ENCODE results near the gene PISD. TPM values are rescaled to one million over a fixed set of nuclear protein-coding genes. Genes with fewer than 3 reads are reported as not detected.

Gene PISD
- total and polyA plus RNA-seq, 9 of the 15 experiments (the other 6 are each of a cell fraction or from before 2014, with no cell fraction given) = 24.5 to 65.9 (median 36.6) TPM

- TF ChIP-seq JUND (IDR thresholded peaks at IDR 0.05; ENCODE audit: borderline replicate concordance, low read depth, low read length) (no peak), JUND (tag; IDR thresholded peaks at IDR 0.05; ENCODE audit: borderline replicate concordance, low read depth, low read length) (no peak), CAMTA2 (CRISPR knock-in tag; conservative IDR thresholded peaks at IDR 0.05) (no peak), NEUROD1 (IDR thresholded peaks at IDR 0.05; ENCODE audit: borderline replicate concordance, low read depth, low read length, partially characterized antibody) (no peak)
Measured at GRCh38 chr22:31629741-31630184, 32.3 kb downstream of the PISD start (continued).

- Histone ChIP-seq H3K27ac (ENCODE audit: extremely low read depth, low read depth, low read length) (peak overlapping the region; percentile 36; the same call in 2 of the 3 replicates), H3K4me2 (ENCODE audit: insufficient read depth, low read length) (peak overlapping the region; percentile 84), H3K79me2 (ENCODE audit: control insufficient read depth, insufficient read depth, low read length) (peaks cover 92% of the 10 kb centered on the region), H2AFZ (ENCODE audit: low read depth, low read length) (no peak overlapping the region), H3K9ac (ENCODE audit: insufficient read depth in 1 of 2, low read depth in 2 of 2, low read length in 2 of 2) (peak overlapping the region; percentile 89 to 94; a peak in 3 of 4 replicates), H3K9me1 (ENCODE audit: control insufficient read depth, insufficient read depth, low read length) (peaks cover 3% of the 10 kb centered on the region), H3K4me1 (replicated peaks in 1 of 2; ENCODE audit: control insufficient read depth in 2 of 2, insufficient read depth in 2 of 2, low read length in 2 of 2) (peaks cover 50 to 68% of the 10 kb centered on the region in 2 experiments), H3K9me3 (replicated peaks; ENCODE audit: control insufficient read depth, insufficient read depth, low read depth, low read length) (no peaks in the 10 kb centered on the region), H4K20me1 (replicated peaks; ENCODE audit: control insufficient read depth, insufficient read depth, low read length) (no peaks in the 10 kb centered on the region), H3K4me3 (peak overlapping the region; percentile 82), H3K27me3 (ENCODE audit: control insufficient read depth in 2 of 2, insufficient read depth in 2 of 2, low read length in 2 of 2) (no peaks in the 10 kb centered on the region), H3K36me3 (ENCODE audit: control insufficient read depth, insufficient read depth, low read length) (peaks cover 40% of the 10 kb centered on the region; the same call in 2 of the 3 replicates)
- WGBS (ENCODE audit: insufficient coverage, low coverage, missing lambda C conversion rate) = 72% methylated on average over 15 of the region's 17 CpGs
- ATAC-seq (no peak), FAIRE-seq (peak; percentile 51), DNase-seq (ENCODE audit: extremely low read depth in 1 of 4, low spot score in 3 of 4) (peak in 2 of 4 experiments; percentile 48 to 50)
- ChIA-PET POLR2A (no interaction called here), CTCF (ENCODE audit: low intra/inter-chr PET ratio) (no interaction called here)
- intact Hi-C loops (cut with micrococcal nuclease) (no loop called here), in situ Hi-C loops (cut with MboI) (no loop called here)
- BruUV-seq (replicated peaks) = no TSS peak
- TF ChIP-seq EP400 (IDR thresholded peaks at IDR 0.05) (no peak), ATF7 (IDR thresholded peaks at IDR 0.05) (no peak), ZNF12 (CRISPR knock-in tag; IDR thresholded peaks at IDR 0.05) (no peak), XRCC5 (IDR thresholded peaks at IDR 0.05; ENCODE audit: low read depth, low read length) (no peak), GABPB2 (CRISPR knock-in tag; conservative IDR thresholded peaks at IDR 0.05) (no peak), RBM14 (IDR thresholded peaks at IDR 0.05; ENCODE audit: borderline replicate concordance, insufficient read depth, low read depth, low read length) (no peak), FUS (optimal IDR thresholded peaks at IDR 0.05; ENCODE audit: low read depth, low read length) (no peak), POLR2AphosphoS5 (IDR thresholded peaks at IDR 0.05; ENCODE audit: control insufficient read depth, insufficient read depth, low read depth, low read length) (no peak), LARP7 (IDR thresholded peaks at IDR 0.05) (0 out of 2 replicates have a peak, but pooled peaks have one; percentile 31), OTX1 (CRISPR knock-in tag; IDR thresholded peaks at IDR 0.05) (peak; percentile 49; the same call in 1 of the 2 replicates), ESRRA (IDR thresholded peaks at IDR 0.05; ENCODE audit: borderline replicate concordance, low read depth) (no peak), ZFP36 (IDR thresholded peaks at IDR 0.05; ENCODE audit: low read depth, low read length, partially characterized antibody) (no peak), PRDM10 (IDR thresholded peaks at IDR 0.05; ENCODE audit: partially characterized antibody) (peak; percentile 92), ZNF408 (CRISPR knock-in tag; IDR thresholded peaks at IDR 0.05; ENCODE audit: low read depth) (no peak), NFIC (IDR thresholded peaks at IDR 0.05) (no peak)
Measured at GRCh38 chr22:31628969-31629708, 32.9 kb downstream of the PISD start.
